Aorta (tissue), 5 donors: ENCODE results near the gene NPTX1. TPM values are rescaled to one million over a fixed set of nuclear protein-coding genes. Genes with fewer than 3 reads are reported as not detected.

ENCODE experiments used
- ATAC-seq: fragments of 200-7000 bp; cut with Tn5 transposase; one replicate; pipeline ENCODE4 v1.9.1; 2022; ENCODE audit warnings: moderate library complexity; ENCODE audit not compliant: low FRiP score
- DNase-seq, 2 donors: peaks; one replicate each; pipeline ENCODE4 v3.0.0-alpha.2; 2020
- H3K27ac ChIP-seq, 2 donors: one replicate each; pipeline ENCODE4 v1.5.1; 2013; ENCODE audit warnings: low read length in 2 of 2, mild to moderate bottlenecking in 2 of 2, moderate library complexity in 2 of 2, control low read depth in 1 of 2, inconsistent platforms in 1 of 2, low read depth in 1 of 2
- H3K27me3 ChIP-seq, 2 donors: one replicate each; pipeline ENCODE4 v1.6.1; 2013; ENCODE audit warnings: control low read depth in 1 of 2, low read length in 1 of 2, mild to moderate bottlenecking in 1 of 2, moderate library complexity in 1 of 2; ENCODE audit not compliant: insufficient read depth in 2 of 2, control insufficient read depth in 1 of 2
- H3K36me3 ChIP-seq, 2 donors: one replicate each; pipeline ENCODE4 v1.6.1; 2013; ENCODE audit warnings: control low read depth in 1 of 2, low read length in 1 of 2, mild to moderate bottlenecking in 1 of 2; ENCODE audit not compliant: insufficient read depth in 2 of 2, control insufficient read depth in 1 of 2
- H3K4me1 ChIP-seq, 2 donors: one replicate each; pipeline ENCODE4 v1.6.1; 2013; ENCODE audit warnings: low read length in 2 of 2, control low read depth in 1 of 2, mild to moderate bottlenecking in 1 of 2, moderate library complexity in 1 of 2; ENCODE audit not compliant: insufficient read depth in 2 of 2, control insufficient read depth in 1 of 2
- H3K4me3 ChIP-seq, 2 donors: one replicate each; pipeline ENCODE4 v1.5.1; 2013; ENCODE audit warnings: low read length in 2 of 2, control low read depth in 1 of 2, mild to moderate bottlenecking in 1 of 2
- H3K9me3 ChIP-seq: one replicate; pipeline ENCODE4 v1.6.1; 2013; ENCODE audit warnings: mild to moderate bottlenecking, low read length; ENCODE audit not compliant: control insufficient read depth
- WGBS, 2 donors: extraction: QIAGEN DNeasy Blood & Tissue Kit; methylation state at CpG; one replicate each; pipeline ENCODE4 v1.1.7; 2013; 5-methylcytosine and 5-hydroxymethylcytosine counted together
- intact Hi-C, 2 donors: fragments of 100-400 bp; cut with DNase I; formaldehyde crosslinking; loops; one replicate each; pipeline versions ENCODE4 v1.14.2 to v1.15.0; 2022
- polyA plus RNA-seq, 2 donors: library from polyadenylated mRNA; stranded (reverse); fragments of 200-250 nt; gene quantifications; one replicate each; pipeline ENCODE4 v1.2.3, GENCODE V29; 2013
- total RNA-seq, 2 donors: library from RNA; stranded (reverse); fragmentation: NEBNext Ultra II Directional; extraction: Animal tissue kit (Norgen Biotek cat#: 25700); gene quantifications; one replicate each; pipeline ENCODE4 v1.2.1, GENCODE V29; 2021
- donor health status: healthy with polysubstance abuse.
- donor health status: Bipolar disorder and iron deficiency.
- donor health status: DM: no; HTN: no; CAD: no.
- donor health status: DM: no; HTN: no; CAD: no.
- donor health status: DM: yes; HTN: yes; CAD: no.

Gene NPTX1
- total and polyA plus RNA-seq, 4 donors = 0.13 to 1.6 (median 0.45) TPM; not detected in 1

DNA sequence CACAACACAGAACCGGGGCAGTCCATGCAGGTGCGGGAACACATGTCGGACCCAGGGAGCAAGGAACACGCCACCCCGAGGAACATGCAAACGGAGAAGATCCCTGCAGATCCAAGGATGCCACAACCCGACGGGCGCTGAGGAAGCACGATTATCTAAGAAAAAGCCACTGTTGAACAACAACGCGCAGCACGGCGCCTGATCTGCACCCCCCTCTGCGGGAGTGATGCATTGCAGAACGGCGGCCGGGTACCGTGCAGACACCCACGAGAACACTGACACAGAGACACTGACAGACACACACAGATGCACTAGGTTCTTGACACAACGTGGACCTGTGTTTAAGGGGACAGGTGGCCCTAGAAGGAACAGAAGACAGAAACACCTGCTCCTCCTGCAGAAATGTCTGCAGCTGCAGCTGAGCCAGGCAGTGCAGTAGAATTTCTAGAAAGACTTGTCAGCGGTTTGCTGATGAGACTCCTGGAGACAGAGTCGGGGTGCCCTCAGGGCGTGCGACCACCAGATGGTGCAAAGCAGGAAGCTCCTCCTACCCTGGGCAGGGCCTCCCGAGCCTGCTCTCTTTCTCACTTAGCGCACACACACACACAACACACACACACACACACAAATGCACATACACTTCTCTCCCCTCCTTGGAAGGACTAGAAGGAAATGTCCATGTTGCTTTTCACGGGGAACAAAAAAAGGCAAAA, 7.5 kb downstream of the NPTX1 start:
- 75 to 76% methylated on average over 28 of the region's 28 CpGs for WGBS, 2 donors
- intact Hi-C loops = no loop called here
- no peak for ATAC-seq
- H3K27me3 ChIP-seq = no peaks in the 10 kb centered on the region
- no peaks in the 10 kb centered on the region for H3K9me3 ChIP-seq
- no peaks in the 10 kb centered on the region for H3K4me1 ChIP-seq
- DNase-seq = no peak
- H3K4me3 ChIP-seq = no peak overlapping the region
- H3K27ac ChIP-seq = no peak overlapping the region
- H3K36me3 ChIP-seq = no peaks in the 10 kb centered on the region

DNA sequence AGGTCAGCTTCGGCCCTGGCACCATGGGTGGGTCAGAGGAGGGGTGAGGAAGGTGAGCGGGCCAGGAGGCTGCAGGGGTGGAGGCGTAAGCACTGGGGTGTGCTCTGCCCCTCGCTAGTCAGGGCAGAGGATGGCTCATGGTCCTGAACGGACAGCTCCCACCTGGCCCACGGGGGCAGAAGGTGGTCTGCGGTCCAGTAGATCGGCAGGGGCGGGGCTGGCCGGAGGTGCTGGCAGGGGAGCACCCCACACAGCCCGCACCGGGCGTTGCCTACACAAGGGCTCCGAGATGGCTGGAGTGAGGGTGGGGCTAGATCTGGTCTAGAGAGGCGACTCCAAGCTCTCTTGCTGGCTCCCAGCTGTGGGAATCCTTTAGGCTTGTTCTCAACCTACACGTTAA, 8.2 kb downstream of the NPTX1 start:
- no peak overlapping the region for H3K27ac ChIP-seq
- H3K27me3 ChIP-seq = no peaks in the 10 kb centered on the region
- no peak for DNase-seq
- no peaks in the 10 kb centered on the region for H3K4me1 ChIP-seq
- intact Hi-C loops = no loop called here
- no peak for ATAC-seq
- no peak overlapping the region for H3K4me3 ChIP-seq
- no peaks in the 10 kb centered on the region for H3K36me3 ChIP-seq
- H3K9me3 ChIP-seq = no peaks in the 10 kb centered on the region
- WGBS, 2 donors = 9 to 12% methylated on average over 14 to 16 of the region's 16 CpGs

GRCh38 chr17:80466188-80466705, 10.2 kb downstream of the NPTX1 start:
- no peak for DNase-seq
- H3K36me3 ChIP-seq = no peaks in the 10 kb centered on the region
- ATAC-seq = no peak
- H3K4me1 ChIP-seq = no peaks in the 10 kb centered on the region
- intact Hi-C loops = no loop called here
- WGBS, 2 donors = 75 to 79% methylated on average over 15 of the region's 15 CpGs
- H3K9me3 ChIP-seq = no peaks in the 10 kb centered on the region
- no peak overlapping the region for H3K27ac ChIP-seq
- no peaks in the 10 kb centered on the region for H3K27me3 ChIP-seq
- no peak overlapping the region for H3K4me3 ChIP-seq

DNA sequence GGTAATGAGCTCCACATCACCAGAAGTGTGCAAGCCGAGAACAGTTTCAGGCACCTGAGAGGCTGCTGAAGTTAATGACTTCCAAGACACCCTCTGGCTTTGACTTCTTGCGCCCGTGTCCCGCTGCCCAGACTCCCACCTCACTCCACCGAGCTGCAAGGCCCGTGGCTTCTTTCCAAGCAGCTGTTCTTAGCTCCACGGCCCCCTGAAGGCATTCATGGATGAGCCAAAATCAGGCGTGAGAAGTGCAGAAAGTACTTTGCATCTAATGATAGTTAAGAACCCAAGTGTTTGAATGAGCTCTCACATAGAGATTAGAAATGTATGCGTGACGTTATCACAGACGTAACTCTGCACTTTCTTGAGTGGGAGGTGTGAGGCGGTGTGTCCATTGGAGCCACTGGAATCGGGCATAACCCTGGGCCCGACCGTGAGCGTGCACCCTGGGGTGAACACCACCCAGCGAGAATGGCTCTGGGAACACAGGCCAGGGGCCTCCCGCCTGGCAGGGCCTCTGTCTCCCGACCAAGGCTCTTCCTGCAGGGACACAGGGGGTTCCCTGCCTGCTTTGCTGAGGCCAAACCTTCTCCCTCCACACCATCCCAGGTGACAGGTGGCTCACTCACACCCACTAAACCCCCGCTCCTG, 11.0 kb downstream of the NPTX1 start:
- H3K4me1 ChIP-seq = no peaks in the 10 kb centered on the region
- no peaks in the 10 kb centered on the region for H3K9me3 ChIP-seq
- no peaks in the 10 kb centered on the region for H3K36me3 ChIP-seq
- WGBS, 2 donors = 79 to 80% methylated on average over 20 of the region's 20 CpGs
- intact Hi-C loops = no loop called here
- no peak for DNase-seq
- no peak overlapping the region for H3K4me3 ChIP-seq
- no peak for ATAC-seq
- H3K27ac ChIP-seq = no peak overlapping the region
- no peaks in the 10 kb centered on the region for H3K27me3 ChIP-seq

DNA sequence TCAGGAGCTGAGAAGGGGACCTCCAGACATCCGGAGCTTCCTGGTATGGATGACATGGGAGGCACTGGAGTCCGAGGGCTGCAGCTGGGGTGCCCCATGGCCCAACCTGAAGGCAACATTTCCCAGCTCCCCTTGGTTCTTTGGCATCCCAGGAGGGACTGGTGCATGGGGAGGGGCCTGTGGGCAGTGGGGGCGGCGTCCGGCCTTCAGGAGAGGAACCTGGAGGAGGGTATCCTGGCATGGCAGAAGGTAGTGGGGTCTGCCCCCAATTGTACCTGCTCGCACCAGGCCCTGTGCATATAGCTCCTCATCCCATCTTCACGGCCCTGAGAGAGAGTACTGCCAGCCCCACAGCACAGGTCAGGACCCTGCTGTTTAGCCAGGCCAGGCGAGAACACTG, 11.9 kb downstream of the NPTX1 start:
- no peak for DNase-seq
- no peak for ATAC-seq
- H3K9me3 ChIP-seq = no peaks in the 10 kb centered on the region
- no peaks in the 10 kb centered on the region for H3K27me3 ChIP-seq
- no peak overlapping the region for H3K4me3 ChIP-seq
- H3K27ac ChIP-seq = no peak overlapping the region
- no peaks in the 10 kb centered on the region for H3K4me1 ChIP-seq
- H3K36me3 ChIP-seq = no peaks in the 10 kb centered on the region
- 83 to 89% methylated on average over 8 of the region's 8 CpGs for WGBS, 2 donors
- intact Hi-C loops = no loop called here

DNA sequence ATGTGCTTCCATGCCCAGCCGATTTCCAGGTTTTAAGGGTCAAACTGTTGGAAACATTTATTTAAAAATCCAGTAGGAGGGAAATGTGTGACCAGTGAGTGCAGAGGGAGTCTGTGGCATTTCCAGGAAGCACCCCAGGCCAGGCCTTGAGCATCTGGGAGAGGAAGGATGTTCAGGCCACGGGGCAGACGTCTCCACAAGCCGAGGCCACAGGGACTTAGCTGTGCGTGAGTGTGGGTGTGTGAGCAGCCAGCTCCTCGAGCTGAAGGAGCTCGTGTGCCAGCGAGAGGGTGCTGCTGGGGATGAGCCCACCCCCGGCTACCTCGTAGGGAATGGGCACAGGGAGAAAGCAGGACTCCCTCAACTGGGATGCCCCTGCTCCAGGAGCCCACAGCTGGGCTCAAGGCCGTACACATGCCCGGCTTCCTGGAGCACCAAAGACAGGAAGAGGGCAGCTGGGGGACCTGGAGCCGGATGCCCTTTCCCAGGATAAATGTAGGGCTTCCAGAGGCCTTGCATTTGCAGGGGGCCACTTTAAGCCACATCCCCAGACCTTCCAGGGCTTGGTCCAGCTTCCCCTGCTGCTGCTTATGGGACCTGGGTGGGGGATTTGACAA, 12.5 kb downstream of the NPTX1 start:
- 79 to 80% methylated on average over 13 of the region's 13 CpGs for WGBS, 2 donors
- Histone ChIP-seq H3K27ac (no peak overlapping the region), H3K9me3 (no peaks in the 10 kb centered on the region), H3K27me3 (no peaks in the 10 kb centered on the region), H3K4me3 (no peak overlapping the region), H3K36me3 (no peaks in the 10 kb centered on the region), H3K4me1 (no peaks in the 10 kb centered on the region)
- DNase-seq (no peak), ATAC-seq (no peak)
- intact Hi-C loops = no loop called here

DNA sequence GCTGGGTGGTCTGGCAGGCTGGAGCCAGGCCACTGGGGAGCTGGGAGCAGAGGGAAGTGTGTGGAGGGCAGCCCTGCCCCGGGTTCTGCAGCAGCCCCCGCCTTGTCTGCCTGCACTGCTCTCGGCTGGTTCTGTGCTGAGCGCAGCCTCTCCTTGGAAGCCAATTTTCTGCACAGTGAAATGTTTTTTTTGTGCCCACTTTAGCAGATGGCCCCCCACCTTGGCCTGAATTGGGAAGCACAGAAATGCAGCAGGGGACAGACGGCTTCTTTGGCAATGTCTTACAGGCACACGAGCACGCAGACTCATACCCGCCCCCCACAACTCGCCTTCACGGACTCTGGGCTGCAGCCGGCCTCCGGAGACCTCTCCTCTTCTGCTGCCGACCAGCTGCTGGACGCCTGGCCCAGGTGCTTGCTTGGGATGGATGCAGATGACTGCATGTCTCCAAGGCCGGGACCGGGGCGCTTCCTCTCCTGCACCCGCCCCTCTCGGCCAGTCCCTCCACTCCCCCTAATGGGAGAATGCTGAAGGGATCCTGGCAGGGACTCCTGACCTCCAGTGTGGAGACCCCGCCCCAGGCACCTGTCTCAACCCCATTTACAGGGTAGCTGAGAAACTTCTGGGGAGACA, 14.8 kb downstream of the NPTX1 start:
- 65 to 68% methylated on average over 18 to 20 of the region's 20 CpGs for WGBS, 2 donors
- Histone ChIP-seq H3K4me3 (no peak overlapping the region), H3K27me3 (no peaks in the 10 kb centered on the region), H3K27ac (no peak overlapping the region), H3K36me3 (no peaks in the 10 kb centered on the region), H3K4me1 (no peaks in the 10 kb centered on the region), H3K9me3 (no peaks in the 10 kb centered on the region)
- ATAC-seq (no peak), DNase-seq (no peak)
- intact Hi-C loops = no loop called here

GRCh38 chr17:80460429-80460834, 16.0 kb downstream of the NPTX1 start:
- H3K9me3 ChIP-seq = no peaks in the 10 kb centered on the region
- H3K36me3 ChIP-seq = no peaks in the 10 kb centered on the region
- ATAC-seq = no peak
- no peak overlapping the region for H3K4me3 ChIP-seq
- H3K27me3 ChIP-seq = no peaks in the 10 kb centered on the region
- WGBS, 2 donors = 7% methylated on average over 8 of the region's 8 CpGs
- DNase-seq = no peak
- no peak overlapping the region for H3K27ac ChIP-seq
- no peaks in the 10 kb centered on the region for H3K4me1 ChIP-seq
- intact Hi-C loops = no loop called here
